HG03565 (cell line): ENCODE measurements around the gene SUPT3H.
"Not testable (repeated sequence)": the region's sequence is repeated elsewhere in the genome, so short reads cannot be mapped to it uniquely, and the experiment has no call there.

Source experiments
- ATAC-seq: cut with Tn5 transposase; IDR thresholded peaks from one replicate; pipeline ENCODE4 v1.9.1; 2021; ENCODE audit warnings: mild to moderate bottlenecking, moderate library complexity; ENCODE audit not compliant: unreplicated experiment

The SUPT3H gene

DNA sequence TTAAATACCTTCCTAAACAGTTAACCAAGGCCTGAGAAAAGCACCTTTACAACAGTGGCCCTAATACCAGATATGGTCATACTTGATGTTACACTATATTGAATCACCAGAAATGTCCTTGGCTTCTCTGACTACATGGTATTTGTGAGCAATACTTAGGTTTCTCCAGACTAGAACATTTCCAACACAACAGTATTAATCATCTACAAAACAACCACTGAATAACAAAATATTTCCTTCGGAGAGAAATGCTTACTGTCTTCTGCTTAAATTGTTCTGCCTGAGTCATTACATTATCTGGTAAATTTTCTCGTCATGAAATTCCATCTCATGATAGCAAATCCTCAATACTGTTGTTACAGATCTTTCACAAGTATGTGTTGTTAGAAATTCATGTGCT, 302.5 kb downstream of the SUPT3H start:
- no peak for ATAC-seq

DNA sequence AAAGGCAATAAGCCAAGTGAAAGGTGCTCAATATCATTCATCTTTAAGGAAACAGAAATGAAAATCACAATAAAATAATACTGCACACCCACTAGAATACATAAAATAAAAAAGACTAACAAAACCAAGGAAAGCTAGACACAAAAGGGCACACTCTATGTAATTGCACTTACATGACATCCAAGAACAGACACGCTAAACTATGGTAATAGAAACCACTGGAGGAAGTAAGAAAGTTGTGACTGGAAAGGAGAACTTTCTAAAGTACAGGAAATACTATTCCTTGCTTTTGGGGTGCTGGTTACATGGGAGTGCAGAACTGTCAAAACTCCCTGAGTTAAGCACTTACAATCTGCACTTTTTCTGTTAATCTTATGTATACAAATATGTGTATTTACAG, 303.3 kb downstream of the SUPT3H start:
- ATAC-seq = no peak

DNA sequence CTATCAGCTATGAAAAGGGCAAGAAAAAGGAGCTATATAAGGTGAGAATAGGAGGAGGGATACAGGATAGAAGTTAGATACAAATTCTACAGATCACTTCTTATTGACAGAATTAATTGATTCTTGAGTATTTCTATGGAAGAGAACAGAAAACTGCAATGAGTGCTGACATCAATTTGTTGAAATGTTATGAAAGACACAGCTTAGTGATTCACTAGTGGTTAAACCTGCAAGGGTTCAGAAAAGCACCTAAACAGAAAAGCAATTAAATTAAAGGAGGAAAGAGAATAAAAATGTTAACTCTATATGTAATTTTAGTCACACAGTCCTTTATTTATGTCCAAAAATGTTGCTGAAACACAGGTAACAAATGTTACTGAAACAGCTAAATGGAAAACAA, 304.0 kb downstream of the SUPT3H start:
- ATAC-seq = no peak

DNA sequence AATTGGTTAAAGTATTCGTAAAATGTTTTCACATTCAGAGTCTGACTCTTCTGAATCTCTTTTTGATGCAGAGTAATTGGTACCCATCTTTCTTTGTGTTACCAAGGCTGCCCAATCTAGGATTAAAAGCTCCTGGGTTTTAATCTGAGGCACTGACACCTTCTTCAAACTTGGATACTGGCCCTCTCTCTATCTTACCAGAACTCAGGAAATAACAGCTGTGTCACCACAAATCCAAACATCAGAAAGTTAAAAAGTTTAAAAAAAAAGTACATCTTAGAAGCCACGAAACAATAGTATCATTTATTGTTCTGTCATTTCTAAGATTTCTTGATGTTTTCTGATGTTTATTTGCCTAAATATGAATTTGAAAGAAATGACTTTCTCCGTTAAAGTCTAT, 305.1 kb downstream of the SUPT3H start:
- ATAC-seq = no peak

DNA sequence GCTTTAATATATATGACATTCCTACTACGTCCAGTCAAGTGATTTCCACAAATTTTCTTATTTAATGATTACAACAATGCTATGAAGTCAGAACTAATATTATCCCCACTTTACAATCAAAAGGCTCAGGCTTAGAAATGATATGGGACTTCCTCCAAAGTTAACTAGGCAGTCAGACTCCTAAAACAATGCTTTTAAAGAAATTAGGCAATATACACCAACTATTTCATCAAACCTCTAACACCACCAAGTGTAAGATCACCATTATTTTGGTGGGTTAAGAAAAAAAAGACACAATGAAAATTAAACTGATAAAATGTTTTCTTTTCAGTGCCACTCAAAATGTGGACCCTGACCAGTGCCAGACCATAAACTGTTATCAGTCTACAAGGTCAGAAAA, 305.7 kb downstream of the SUPT3H start:
- no peak for ATAC-seq

DNA sequence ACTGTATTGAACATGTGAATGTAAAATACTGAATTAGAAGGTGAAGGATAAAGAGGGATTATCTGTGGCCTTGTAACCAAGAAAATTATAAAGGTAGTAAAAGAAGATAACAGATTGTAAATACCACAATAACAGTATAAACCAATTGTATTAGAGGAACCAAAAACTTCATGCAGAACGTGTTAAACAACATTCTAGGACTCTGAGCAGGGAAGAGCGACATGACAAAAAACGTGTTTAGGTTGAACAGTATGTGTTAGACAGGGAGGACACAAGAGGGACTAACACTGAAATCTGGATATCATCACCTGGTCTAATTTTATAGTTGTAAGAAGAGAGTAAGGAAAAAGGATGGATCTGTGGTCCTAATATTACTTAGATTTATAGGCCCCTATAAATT, 308.6 kb downstream of the SUPT3H start:
- no peak for ATAC-seq

DNA sequence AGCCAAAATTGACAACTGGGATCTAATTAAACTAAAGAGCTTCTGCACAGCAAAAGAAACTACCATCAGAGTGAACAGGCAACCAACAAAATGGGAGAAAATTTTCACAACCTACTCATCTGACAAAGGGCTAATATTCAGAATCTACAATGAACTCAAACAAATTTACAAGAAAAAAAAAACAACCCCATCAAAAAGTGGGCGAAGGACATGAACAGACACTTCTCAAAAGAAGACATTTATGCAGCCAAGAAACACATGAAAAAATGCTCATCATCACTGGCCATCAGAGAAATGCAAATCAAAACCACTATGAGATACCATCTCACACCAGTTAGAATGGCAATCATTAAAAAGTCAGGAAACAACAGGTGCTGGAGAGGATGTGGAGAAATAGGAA, 310.3 kb downstream of the SUPT3H start:
- ATAC-seq = not testable (repeated sequence)

DNA sequence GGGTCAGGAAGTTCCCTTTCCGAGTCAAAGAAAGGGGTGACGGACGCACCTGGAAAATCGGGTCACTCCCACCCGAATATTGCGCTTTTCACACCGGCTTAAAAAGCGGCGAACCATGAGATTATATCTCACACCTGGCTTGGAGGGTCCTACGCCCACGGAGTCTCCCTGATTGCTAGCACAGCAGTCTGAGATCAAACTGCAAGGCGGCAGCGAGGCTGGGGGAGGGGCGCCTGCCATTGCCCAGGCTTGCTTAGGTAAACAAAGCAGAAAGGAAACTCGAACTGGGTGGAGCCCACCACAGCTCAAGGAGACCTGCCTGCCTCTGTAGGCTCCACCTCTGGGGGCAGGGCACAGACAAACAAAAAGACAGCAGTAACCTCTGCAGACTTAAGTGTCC, 315.1 kb downstream of the SUPT3H start:
- not testable (repeated sequence) for ATAC-seq

DNA sequence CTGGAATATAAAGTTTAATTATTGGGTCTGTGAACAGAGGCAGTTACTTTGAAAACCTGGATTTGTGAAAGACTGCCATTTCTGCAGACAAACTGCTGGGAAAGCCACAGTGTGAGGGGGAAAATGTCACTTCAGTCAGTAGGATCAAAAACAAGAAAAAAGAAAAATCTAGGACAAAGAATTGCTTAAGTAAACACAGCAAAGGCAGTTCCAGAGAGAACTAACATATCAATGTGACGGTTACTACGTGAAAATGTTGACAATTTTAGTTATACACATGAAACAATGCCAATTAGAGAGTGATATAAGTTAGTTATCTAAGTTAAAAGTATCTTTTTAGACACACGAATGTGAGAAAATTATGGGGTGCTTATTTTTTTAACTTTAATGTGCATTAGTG, 320.0 kb downstream of the SUPT3H start:
- ATAC-seq = no peak

DNA sequence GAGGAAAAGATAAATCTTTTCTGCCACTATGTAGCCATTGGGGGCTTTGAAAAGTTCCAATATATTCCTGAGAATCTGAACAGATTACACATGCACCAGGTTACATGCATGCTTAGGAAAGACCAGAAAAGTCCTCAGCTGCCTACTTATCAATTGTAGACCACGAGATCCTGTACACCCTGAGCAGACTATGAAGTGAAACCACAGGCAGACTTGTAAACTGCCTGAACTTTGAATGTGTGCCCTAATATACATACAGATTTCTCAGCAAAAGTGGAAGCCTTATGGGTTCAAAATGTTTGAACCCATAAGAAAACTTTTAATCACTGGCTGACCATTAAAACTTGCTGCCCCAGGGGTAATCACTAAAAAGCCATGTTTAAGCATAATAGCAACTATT, 323.1 kb downstream of the SUPT3H start:
- ATAC-seq = no peak

DNA sequence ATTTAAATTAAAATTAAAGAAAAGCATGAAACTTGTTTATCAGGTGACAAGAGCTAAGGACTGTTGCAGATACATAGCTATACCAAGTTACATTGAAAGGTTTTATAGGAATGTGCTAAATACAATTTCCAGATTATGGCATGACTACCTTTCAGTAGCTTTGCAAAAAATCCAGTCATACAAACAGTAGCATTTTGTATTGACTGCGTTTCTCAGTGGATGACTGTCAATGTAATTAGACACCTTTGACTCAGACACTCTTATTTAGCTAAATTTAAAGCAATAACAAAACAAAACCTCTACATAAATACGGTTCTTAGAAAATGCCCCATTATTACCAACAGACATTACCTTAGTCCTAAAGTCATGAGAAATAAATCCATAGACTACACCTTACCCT, 325.4 kb downstream of the SUPT3H start:
- ATAC-seq = no peak

DNA sequence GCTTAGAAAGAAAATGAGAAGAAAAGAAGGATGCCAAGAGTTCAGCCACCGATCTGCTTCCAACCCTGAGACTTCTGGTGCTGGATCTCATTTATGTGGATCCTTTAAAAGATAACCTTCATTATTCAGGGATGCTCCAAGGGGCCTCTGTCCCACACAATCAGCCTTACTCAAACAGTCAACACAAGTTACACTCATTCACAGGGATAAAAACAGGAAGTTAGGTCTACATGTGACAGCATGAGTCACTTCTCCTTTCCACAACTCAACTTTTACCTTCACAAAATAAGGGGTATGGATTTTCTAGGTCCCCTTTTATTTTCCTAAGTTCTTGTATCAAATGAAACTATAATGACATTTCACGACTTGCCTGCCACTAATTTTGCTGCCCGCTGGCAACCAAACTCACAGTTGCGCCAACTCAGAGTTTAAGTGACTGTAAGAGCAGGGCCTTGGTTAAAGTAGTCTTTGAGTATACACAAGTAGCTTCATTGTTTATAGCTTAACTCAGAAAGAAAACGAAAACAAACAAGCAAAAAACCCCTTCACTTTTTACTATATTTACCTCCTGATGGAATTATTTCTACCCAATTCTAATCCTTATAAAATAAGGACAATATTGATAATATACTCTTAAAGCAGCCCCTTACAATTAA, 328.4 kb downstream of the SUPT3H start:
- no peak for ATAC-seq

DNA sequence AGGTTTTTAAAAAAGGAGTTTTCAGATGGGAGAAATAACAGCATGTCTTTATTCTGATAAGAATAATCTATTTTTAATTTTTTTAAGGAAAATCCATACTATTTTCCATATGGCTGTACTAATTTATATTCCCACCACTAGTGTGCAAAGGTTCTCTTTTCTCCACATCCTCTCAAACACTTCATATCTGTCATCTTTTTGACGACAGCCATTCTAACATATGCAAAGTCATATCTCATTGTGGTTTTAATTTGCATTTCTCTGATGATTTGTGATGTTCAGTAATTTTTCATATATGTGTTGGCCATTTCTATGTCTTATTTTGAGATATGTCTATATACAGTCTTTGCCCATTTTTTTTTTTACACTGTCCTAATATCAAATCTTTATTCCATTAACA, 330.2 kb downstream of the SUPT3H start:
- no peak for ATAC-seq

DNA sequence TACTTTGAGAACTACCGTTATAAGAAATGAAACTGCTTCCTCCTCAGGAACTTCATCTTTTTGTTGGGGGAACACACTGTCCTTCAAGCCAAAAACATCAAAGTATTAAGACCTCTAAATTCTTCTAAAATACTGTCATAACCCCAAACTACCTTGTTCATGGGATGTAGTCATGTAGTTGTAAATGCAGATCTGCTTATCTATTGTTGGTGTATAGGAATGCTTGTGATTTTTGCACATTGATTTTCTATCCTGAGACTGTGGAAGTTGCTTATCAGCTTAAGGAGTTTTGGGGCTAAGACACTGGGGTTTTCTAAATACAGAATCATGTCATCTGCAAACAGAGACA, 332.5 kb downstream of the SUPT3H start:
- ATAC-seq = no peak

DNA sequence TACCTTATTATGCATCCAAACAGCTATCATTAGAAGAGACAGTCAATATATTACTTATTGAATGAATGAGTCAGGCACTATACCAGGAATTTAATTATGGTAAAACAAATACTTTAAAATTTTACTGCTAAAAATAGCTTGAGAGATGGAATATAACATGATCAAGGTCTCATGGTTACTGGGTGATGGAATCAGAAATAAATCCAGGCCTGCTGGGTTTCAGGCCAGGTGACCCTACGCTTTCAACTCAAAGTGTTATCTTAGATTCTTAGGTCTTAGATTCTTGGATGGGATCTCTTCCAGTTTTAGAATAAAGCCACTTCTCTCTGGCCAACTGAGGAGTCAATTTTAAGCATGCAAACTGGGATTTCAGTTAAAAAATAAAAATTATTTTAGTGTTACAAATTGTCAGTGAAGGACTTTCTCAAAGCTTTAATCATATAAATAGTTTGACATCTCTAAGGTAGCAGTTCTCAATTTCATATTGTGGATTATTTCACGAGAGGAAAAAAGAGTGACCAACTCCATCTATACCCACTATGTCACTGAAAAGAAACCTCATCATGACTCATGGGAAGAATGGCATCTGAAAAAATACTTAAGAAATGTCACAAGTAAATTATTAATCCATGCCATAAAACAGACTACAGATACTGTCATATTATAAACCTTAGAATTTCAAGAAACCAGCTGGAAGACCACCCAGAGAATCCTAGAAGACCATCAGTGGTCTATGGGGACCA, 333.1 kb downstream of the SUPT3H start:
- ATAC-seq = no peak

DNA sequence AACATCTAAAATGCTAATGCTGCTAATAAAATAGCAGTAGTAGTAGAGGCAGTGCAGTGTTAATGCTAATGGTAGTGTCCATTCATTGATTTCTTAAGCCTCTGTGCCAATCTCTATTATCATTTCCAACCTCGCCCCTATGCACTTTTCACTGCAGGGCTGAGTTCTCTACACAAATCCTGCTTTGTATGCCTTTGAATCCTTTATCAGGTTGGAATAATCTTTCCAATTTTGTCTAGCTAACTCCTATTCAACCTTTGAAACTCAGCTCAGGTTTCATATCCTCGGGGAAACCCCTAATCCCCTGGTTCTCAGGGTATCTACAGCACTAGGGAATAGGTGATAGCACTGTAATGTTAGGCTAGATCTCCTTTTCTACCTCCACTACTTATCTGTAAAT, 333.6 kb downstream of the SUPT3H start:
- no peak for ATAC-seq

DNA sequence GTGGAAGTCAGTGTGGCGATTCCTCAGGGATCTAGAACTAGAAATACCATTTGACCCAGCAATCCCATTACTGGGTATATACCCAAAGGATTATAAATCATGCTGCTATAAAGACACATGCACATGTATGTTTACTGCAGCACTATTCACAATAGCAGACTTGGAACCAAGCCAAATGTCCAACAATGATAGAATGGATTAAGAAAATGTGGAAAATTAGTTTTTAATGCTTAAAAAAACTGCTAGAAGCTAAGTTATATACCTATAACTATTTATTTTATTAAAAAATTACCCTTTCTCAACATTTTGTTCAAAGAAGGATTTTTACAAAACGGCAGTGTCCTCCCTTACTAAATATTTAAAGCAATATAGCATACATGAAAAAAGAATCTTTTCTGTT, 335.1 kb downstream of the SUPT3H start:
- ATAC-seq = not testable (repeated sequence)

DNA sequence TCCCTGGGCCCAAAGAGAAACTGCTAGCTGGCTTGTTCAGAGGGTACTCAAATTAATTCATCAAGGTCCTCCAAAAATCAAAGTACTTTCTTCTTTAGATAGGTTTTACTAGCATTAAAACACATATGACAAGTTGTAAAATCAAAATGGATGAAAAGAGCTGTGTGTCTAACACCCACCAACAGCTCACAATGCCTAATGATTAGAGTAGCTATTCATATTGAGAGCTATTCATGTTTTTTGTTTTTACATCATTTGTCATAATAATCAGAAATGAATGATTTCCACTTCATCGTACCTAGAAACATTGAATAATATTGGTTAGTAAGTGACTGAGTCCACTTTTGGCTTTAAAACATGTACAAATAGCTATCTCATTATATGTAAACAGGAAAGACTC, 339.5 kb downstream of the SUPT3H start:
- no peak for ATAC-seq

DNA sequence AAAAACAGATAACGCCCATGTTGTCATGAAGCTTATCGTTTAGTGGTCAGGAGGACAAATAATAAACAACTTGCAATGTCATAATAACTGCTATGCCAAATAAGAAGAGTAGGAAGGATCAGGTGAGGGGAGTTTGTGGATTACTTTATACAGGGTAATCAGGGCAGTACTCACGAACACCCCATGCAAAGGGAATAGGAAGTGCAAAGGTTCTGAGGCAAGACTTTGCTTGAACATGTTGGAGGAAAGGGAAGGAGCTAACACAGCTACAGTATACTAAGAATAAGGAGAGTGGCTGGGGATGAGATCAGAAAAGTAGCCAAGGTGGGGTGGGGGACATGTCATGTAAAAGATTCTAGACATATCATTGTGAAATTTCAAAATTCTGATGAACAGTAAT, 341.6 kb downstream of the SUPT3H start:
- no peak for ATAC-seq

DNA sequence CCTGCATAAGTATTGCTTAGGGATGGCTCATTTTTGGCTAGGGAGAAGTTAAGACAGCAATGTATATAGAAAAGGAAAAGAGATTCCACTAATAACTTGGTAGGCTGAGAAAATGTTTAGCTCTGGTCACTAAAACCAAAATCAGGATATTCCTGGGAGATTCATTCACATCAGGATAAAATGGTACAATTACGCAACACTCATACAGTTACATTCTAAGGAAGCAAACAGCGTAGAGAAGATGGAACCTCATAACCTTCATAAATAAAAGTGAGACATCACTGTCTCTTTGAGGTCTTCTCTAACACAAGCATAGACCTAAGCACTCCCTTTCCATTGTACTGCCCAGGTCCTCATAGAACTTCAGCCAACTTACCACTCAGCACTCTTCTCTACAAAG, 345.3 kb downstream of the SUPT3H start:
- no peak for ATAC-seq

DNA sequence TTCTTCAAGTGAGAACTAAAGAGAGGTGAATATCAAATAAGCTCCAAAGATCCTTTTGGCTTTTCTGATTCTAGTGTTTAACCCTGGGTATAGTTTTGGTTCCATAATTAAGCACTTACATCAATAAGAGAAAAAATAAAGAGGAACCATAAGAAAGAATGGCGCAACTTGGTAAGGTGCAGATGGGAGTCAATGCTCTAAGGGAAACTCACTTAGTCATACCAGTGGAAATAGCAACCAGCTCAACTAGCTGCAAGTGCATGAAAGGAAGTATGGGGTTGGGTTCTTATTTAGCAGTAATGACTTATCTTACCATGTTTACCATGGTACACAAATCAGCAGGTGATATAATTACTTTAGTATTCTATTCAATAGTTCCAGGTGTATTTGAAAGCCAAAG, 346.1 kb downstream of the SUPT3H start:
- ATAC-seq = no peak

DNA sequence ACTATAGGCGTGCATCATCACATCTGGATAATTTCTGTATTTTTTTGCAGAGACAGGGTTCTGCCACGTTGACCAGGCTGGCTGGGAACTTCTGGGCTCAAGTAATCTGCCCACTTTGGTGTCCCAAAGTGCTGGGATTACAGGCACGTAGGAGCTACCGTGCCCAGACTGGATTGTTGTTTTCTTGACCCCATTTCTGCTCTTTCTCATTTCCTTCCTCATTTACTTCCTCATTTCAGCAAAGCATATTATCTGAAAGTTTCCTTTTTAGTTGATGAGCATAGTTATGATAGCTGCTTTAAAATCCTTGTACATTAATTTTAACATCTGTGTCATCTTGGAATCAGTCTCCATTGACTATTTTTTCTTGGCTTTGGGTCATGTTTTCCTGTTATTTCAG, 350.6 kb downstream of the SUPT3H start:
- ATAC-seq = no peak

DNA sequence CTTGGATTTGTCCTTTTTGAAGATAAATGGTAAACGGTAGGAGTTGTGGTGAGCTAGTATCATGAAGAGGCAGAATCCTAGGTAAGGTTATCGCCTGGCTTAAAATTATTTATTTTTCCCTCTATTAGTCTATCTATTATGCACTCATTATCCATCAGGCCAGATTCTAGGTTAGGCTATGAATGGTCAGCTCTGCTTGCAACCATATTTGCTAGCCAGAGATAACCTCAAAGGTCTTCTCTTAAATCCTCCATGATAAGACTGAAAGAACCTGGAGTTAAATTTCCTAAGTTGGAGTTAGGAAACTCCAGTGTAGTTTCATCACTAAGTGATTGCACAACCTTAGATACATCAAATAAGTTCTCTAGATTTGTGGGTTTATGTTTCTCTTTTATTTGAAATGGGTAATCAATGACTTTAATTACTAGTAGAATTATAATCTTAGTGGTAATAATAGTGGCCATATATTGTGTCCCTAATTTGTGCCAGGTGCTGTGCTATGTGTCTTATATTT, 351.7 kb downstream of the SUPT3H start:
- no peak for ATAC-seq
